HG03558 (cell line): ENCODE results near the gene FHIP1A.

Experiments
- ATAC-seq: cut with Tn5 transposase; IDR thresholded peaks from one replicate; pipeline ENCODE4 v1.9.1; 2021; ENCODE audit warnings: moderate number of reproducible peaks; ENCODE audit not compliant: unreplicated experiment; ENCODE audit errors: extremely low read depth

Gene FHIP1A

GRCh38 chr4:151417164-151417571, 8.2 kb downstream of the FHIP1A start:
- no peak for ATAC-seq

- ATAC-seq, result no peak
Measured at GRCh38 chr4:151417766-151418376, 8.9 kb downstream of the FHIP1A start.

- ATAC-seq, result no peak
Measured at GRCh38 chr4:151418385-151418784, 9.4 kb downstream of the FHIP1A start.

- no peak for ATAC-seq
Measured at GRCh38 chr4:151418856-151419255, 9.9 kb downstream of the FHIP1A start.

- no peak for ATAC-seq
Measured at GRCh38 chr4:151420250-151420807, 11.4 kb downstream of the FHIP1A start.

DNA sequence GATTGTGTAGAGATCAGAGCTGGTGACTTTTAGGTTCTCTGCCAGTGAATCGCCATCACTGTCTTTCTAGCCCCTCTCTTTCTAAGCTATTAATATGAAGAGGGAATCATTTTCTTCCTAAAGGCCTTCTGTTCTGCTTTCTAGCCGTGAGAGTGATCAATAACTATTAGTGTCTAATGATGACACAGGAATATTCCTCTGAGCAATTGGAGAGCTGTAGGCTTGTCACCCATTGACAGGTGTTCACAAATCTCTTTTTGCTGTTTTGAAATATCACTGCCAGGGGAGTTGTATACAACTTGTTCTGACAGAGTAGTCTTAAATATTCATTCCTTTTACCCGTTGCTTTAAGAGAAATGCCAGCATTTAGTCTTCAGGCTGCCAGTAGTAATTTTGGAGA, 13.9 kb downstream of the FHIP1A start:
- ATAC-seq, result no peak

DNA sequence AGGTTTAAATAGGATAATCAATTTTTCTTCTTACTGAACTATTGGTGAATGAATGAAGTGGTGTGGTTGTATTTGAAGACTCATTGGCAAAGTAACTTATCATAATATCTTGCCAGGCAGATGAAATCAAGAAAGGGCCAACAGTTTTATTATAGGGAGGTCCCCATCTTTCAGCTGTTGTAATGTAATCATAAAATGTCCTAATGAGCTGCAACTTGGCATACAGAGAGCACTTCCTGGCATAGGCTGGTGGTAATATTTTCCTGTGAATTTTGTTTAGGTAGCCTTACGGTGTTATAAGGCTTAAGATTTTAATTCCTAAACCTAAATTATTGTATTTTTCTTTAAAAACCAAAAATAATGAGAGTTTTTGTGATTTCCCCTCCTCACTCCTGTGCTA, 17.5 kb downstream of the FHIP1A start:
- ATAC-seq, result no peak

DNA sequence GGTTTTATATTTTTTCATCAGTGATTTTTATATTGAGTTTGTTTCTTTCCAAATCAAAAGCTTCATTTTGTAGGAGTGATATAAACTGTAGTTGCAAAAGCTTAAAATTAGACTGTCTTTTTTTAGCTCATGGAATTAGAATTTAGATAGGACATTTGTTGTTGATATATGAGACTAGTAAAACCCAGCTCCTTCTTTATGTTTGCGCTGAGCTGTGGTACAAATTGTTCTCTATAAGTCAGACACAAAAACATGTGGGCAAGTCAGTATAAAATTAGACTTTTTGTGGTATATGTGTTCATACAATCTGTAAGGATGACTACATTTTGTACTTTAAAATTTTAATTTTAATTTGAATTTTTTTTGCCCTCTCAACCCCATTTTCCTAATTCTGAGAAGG, 18.3 kb downstream of the FHIP1A start:
- no peak for ATAC-seq

DNA sequence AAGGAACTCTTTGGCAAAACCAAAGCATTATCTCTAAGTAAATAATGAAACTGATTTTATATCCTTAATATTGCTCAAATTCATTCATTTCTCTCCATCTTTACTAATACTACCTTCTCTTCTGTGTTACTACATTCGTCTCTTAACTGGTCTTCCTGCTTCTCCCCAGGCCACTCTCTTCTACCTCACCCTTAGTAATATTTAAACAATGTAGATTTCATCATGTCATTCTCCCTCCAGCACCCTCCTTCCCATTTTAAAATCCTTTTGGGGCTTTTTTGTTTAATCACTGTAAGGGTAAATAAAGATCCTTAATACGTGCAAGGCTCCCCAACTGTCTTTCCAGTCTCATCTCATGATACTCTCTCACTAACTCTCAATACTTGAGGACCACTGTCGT, 19.4 kb downstream of the FHIP1A start:
- no peak for ATAC-seq

DNA sequence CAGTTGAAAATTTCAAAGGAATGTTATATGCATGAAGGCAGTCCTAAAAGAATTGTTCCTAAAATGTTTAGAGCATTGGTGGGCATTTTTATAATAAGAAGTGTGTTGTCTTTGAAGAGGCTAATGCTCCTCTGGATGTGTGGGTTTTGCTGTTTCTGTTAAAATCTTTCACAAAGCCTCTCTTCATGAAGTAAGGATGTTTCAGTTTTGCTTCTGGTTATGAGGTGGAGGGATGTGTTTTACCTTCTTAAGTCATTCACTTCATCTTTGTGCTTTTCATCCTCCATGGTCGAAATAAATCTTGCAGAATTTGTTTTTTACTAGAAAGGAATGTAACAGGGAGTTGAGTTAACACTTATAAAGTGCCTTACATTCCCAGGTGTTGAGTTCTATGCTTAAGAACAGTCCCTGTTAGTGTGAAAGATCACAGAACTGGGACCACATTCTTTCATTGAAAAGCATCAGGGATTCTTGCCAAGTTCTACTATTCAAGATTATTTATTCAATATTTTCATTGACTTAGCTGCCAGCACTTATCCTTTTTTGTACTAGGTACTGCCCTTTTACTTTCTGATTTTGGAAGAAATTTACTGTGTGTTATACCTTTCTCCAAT, 21.1 kb downstream of the FHIP1A start:
- no peak for ATAC-seq

- ATAC-seq, result no peak
Measured at GRCh38 chr4:151430740-151431457, 21.9 kb downstream of the FHIP1A start.

DNA sequence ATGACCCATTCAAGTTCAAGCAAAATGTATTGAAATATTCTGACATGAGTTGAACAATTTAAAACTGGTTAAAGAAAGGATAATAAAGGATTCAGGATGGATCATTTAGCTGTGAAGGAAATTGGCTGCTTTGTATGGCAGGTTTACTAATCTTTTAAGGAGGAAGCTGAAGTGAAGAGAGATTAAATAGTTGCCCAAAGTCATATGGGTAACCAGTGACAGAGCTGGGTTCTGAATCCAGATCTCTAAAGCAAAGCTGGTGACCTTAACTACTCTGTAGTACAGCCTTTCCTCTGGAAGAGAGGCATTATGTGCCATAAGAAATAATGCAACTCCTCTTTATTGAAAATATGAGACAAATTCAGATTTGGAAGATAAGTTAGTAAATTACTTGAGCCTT, 22.8 kb downstream of the FHIP1A start:
- no peak for ATAC-seq

- ATAC-seq, result no peak
Measured at GRCh38 chr4:151432654-151433053, 23.7 kb downstream of the FHIP1A start.

- no peak for ATAC-seq
Measured at GRCh38 chr4:151434183-151434860, 25.3 kb downstream of the FHIP1A start.

GRCh38 chr4:151436093-151436518, 27.1 kb downstream of the FHIP1A start:
- no peak for ATAC-seq

DNA sequence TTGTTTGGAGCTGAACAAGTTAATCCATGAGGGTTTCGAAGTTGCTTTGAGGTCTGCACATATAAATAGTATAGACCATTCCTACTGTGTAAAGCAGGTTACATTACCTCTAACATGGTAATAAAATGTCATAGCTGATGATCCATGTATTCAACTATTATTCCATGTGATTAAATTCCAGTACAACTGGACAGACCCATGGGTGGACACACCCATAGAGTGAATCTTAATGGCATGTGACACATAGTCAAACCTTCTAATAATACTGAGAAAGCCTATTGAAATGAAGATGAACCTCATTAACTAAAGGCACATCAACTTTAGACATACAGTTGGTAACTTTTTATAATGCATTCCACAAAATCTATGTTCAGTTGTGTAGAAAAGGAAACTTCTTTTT, 28.5 kb downstream of the FHIP1A start:
- ATAC-seq, result no peak

GRCh38 chr4:151438154-151438553, 29.2 kb downstream of the FHIP1A start:
- ATAC-seq, result no peak

DNA sequence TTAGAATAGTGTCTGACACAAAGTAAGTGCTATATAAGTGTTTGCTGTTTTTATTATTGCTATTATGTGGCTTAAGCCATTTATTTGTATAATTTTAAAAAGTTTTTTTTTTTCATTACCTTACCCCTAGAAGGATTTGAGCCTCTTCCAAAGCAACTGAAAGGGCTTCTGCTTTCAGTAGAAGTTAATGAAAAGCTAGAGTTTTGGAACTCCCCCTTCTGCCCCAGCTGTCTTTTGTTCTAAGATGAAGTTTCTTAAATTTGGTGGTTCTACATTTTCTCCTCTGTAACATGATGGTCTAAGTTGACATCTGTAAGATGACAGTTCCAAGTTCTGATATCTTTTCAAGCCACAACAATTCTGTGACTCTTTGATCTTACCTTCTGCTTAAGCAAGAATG, 30.3 kb downstream of the FHIP1A start:
- no peak for ATAC-seq

DNA sequence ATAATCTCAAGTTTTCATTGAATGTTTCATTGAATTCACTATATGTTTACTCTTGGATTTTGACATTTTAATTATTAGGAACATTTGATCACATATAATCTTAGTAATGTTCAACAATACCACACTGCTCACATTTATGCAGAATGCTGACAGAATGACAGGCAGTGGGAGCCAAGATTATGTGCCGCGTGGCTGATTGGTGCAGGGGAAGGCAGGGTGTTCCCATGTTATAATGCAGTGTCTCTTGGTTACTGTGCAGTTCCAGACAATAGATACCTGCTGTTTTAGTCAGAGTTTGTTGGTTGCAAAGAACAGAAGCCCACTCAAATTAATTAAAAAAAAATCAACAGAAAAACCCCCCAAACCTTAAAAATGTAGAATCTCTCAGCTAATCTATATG, 33.0 kb downstream of the FHIP1A start:
- ATAC-seq, result no peak

DNA sequence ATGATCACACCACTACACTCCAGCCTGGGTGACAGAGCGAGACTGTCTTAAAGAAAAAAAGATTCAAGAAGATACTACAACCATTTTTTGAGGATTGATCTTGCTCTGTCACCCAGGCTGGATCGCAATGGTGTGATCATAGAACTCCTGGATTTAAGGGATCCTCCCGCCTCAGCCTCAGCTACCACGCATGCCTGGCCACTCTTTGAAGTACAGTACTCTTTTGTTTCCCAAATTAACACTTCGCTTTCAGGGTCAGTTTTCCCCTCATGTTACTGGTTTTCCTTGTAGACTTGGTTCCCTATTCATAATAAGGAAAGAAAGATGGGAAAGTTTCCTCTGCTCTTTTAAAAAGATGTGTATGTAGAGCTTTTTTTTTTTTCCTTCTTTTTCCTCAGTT, 34.3 kb downstream of the FHIP1A start:
- no peak for ATAC-seq

- no peak for ATAC-seq
Measured at GRCh38 chr4:151443752-151444151, 34.8 kb downstream of the FHIP1A start.
